Astrocyte (in vitro differentiated cells and primary cell): Measurements from ENCODE around the gene ZNF367.

Source experiments
- EZH2 ChIP-seq: IDR thresholded peaks from 2 replicates; pipeline ENCODE4 v1.6.1; 2012; ENCODE audit warnings: mild to moderate bottlenecking, low read length, inconsistent platforms; ENCODE audit not compliant: insufficient read depth
- TF ChIP-seq, protein P1 (sequence below): IDR thresholded peaks from 2 replicates; pipeline ENCODE4 v1.5.1; 2011; ENCODE audit warnings: low read depth, mild to moderate bottlenecking, inconsistent platforms, low read length, moderate library complexity; ENCODE audit not compliant: insufficient read depth

GRCh38 chr9:96457266-96457665 lies 39.1 kb upstream of the ZNF367 start:
- TF ChIP-seq, protein P1, sequence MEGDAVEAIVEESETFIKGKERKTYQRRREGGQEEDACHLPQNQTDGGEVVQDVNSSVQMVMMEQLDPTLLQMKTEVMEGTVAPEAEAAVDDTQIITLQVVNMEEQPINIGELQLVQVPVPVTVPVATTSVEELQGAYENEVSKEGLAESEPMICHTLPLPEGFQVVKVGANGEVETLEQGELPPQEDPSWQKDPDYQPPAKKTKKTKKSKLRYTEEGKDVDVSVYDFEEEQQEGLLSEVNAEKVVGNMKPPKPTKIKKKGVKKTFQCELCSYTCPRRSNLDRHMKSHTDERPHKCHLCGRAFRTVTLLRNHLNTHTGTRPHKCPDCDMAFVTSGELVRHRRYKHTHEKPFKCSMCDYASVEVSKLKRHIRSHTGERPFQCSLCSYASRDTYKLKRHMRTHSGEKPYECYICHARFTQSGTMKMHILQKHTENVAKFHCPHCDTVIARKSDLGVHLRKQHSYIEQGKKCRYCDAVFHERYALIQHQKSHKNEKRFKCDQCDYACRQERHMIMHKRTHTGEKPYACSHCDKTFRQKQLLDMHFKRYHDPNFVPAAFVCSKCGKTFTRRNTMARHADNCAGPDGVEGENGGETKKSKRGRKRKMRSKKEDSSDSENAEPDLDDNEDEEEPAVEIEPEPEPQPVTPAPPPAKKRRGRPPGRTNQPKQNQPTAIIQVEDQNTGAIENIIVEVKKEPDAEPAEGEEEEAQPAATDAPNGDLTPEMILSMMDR = no peak
- TF ChIP-seq EZH2 = no peak
